Breast epithelium (tissue), 4 donors: ENCODE data around the gene AGRN. TPM values are rescaled to one million over a fixed set of nuclear protein-coding genes. Genes with fewer than 3 reads are reported as not detected.
A peak's percentile ranks its signal among the peaks of the same experiment; 100 is the strongest.

Experiments
- DNase-seq, 2 donors: peaks; one replicate each; pipeline ENCODE4 v3.0.0-alpha.2; 2019; ENCODE audit warnings: low spot score in 2 of 2
- H3K27ac ChIP-seq, 2 donors: fragments of 200-600 bp; sonication (generic) in 1 of 2; one replicate each; pipeline ENCODE4 v1.5.1; 2016 to 2019; ENCODE audit warnings: mild to moderate bottlenecking in 1 of 2
- H3K27me3 ChIP-seq, 2 donors: fragments of 200-600 bp; sonication (generic) in 1 of 2; one replicate each; pipeline versions ENCODE4 v1.5.1 to v1.6.0; 2017 to 2019; ENCODE audit warnings: control low read depth in 1 of 2, mild to moderate bottlenecking in 1 of 2
- H3K36me3 ChIP-seq: fragments of 200-600 bp; one replicate; pipeline ENCODE4 v1.5.1; 2019
- H3K4me1 ChIP-seq, 2 donors: fragments of 200-600 bp; sonication (generic); one replicate each; pipeline ENCODE4 v1.5.1; 2016 to 2019; ENCODE audit warnings: control low read depth in 1 of 2
- H3K4me3 ChIP-seq, 3 donors: fragments of 200-600 bp; sonication (generic); 1 replicate in 2 of 3; 2 replicates in 1 of 3; pipeline ENCODE4 v1.5.1; 2016 to 2019; ENCODE audit warnings: mild to moderate bottlenecking in 3 of 3, moderate library complexity in 2 of 3
- H3K9me3 ChIP-seq, 2 donors: fragments of 200-600 bp; sonication (generic) in 1 of 2; one replicate each; pipeline ENCODE4 v1.5.1; 2016 to 2019; ENCODE audit warnings: control low read depth in 1 of 2
- POLR2A ChIP-seq: fragments of 450-650 bp; IDR thresholded peaks from one replicate; pipeline ENCODE4 v1.6.1; 2016; ENCODE audit warnings: antibody characterized with exemption, mild to moderate bottlenecking, moderate library complexity
- POLR2AphosphoS5 ChIP-seq, 3 donors: sonication (generic); formaldehyde crosslinking; IDR thresholded peaks; one replicate each; pipeline ENCODE4 v1.6.1; 2017; ENCODE audit warnings: antibody characterized with exemption in 3 of 3
- intact Hi-C: fragments of 100-400 bp; cut with DNase I; formaldehyde crosslinking; loops from one replicate; pipeline ENCODE4 v1.15.1; 2023; ENCODE audit warnings: low total_unique reads
- total RNA-seq, 3 donors: library from RNA; depleted of rRNA; stranded (reverse); fragments of >200 nt; gene quantifications; one replicate each; pipeline ENCODE4 v1.1.0, GENCODE V29; 2016
- TF ChIP-seq, protein P1 (sequence below), 3 donors: fragments of 450-650 bp; IDR thresholded peaks; one replicate each; pipeline ENCODE4 v1.5.1; 2016 to 2017; ENCODE audit warnings: antibody characterized with exemption in 3 of 3, mild to moderate bottlenecking in 3 of 3, moderate library complexity in 3 of 3

Gene AGRN
- total RNA-seq, 3 donors from 2014 or later: 9.1 to 37.0 (median 30.5) TPM

DNA sequence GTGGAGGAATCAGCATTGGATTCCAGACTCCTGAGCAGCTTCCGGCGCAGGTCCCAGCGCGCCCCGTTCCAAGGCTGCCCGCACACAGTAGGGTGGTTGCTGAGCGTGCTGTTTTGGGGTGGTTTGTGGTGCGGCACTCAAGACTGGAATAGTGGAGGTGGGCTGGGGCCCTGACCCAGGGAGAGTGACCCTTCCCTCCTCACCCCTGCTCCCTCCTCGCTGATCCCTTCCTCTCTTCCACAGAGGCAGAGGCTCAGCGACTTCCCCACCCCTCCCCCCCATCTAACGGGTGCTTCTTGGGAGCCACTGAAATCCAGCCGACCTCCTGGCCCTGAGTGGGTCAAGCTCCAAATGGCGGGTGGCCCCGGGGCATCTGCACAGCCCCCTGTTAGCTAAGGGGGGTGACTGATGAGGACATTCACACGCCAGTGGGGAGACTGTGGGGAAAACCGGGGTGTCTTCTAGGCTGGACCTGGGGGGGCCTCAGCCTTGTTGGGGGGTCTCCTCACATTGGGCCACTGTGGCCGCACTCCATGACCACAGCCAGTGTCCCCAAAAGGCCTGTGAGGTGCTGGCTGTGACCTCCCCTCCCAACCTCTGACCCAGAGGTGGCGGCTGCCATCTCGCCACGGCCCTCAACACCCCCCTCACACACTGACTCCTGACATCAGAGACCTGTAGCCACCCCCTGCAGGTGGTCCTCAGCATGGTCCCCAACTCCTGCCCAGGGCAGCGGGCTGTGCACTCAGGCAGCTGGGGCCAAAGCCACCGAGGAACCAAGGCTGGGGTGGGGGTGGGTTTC lies 16.1 kb upstream of the AGRN start:
- no peak for TF ChIP-seq POLR2AphosphoS5 (IDR thresholded peaks at IDR 0.05)
- TF ChIP-seq, protein P1, sequence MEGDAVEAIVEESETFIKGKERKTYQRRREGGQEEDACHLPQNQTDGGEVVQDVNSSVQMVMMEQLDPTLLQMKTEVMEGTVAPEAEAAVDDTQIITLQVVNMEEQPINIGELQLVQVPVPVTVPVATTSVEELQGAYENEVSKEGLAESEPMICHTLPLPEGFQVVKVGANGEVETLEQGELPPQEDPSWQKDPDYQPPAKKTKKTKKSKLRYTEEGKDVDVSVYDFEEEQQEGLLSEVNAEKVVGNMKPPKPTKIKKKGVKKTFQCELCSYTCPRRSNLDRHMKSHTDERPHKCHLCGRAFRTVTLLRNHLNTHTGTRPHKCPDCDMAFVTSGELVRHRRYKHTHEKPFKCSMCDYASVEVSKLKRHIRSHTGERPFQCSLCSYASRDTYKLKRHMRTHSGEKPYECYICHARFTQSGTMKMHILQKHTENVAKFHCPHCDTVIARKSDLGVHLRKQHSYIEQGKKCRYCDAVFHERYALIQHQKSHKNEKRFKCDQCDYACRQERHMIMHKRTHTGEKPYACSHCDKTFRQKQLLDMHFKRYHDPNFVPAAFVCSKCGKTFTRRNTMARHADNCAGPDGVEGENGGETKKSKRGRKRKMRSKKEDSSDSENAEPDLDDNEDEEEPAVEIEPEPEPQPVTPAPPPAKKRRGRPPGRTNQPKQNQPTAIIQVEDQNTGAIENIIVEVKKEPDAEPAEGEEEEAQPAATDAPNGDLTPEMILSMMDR (IDR thresholded peaks at IDR 0.05): no peak
- no peak for TF ChIP-seq POLR2A
- Histone ChIP-seq H3K27ac (no peak overlapping the region), H3K27me3 (peaks cover 0 to 4% of the 10 kb centered on the region in 2 donors), H3K9me3 (no peaks in the 10 kb centered on the region), H3K36me3 (no peaks in the 10 kb centered on the region), H3K4me1 (peaks cover 6 to 21% of the 10 kb centered on the region in 2 donors), H3K4me3 (no peak overlapping the region)
- intact Hi-C loops: loop anchor here (5.0 kb wide), 1 partner anchor 1188 kb away; the partner anchor contains the start of gene FAAP20
- no peak for DNase-seq

- no peak for DNase-seq
Measured at GRCh38 chr1:1004420-1004779, 15.5 kb upstream of the AGRN start.

DNA sequence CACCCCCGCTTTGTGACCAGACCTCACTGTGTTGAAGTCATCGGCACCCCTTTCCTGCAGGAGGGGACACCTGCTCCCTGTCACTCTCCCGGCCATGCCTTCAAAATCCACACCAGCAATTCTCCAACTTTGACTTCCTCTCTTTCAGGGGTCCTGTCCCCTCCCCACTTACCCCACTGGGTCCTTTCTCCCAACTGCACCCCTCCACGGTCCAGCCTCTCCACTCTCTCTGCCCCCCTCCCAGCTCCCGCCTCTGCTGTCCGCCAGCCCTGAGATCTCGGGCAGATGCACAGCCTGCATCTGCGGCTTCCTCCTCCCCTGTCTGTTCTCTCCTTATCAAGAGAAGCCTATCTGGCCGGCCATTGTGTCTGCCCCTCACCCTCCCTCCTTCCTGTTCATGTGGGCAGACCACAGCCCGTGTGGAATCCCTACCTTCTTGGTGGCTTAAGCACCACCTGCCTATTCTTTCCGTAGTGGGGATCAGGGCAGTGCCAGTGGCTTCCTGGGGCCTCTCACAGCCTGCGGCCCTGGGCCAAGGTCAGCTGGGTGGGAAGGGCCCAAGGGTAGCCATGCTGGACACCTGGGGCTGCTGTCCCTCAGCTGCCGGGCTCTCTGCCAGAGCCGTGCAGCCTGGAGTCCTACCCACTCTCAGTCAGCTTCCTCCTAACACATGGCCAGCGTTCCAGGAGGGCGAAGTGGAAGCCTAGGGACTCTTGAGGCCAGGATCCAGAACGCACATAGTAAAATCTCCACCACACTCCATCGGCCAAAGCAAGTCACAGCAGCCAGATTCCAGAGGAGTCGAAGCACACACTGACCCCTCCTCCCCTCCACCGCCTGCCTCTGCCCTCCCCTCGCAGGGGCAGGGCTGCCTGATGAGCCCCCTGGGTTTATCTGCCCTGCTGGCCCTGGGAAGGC lies 14.9 kb upstream of the AGRN start:
- H3K27me3 ChIP-seq: peaks cover 0 to 4% of the 10 kb centered on the region in 2 donors
- TF ChIP-seq, protein P1 (IDR thresholded peaks at IDR 0.05): no peak
- TF ChIP-seq POLR2A (no peak), POLR2AphosphoS5 (IDR thresholded peaks at IDR 0.05) (no peak)
- no peak for DNase-seq

More at GRCh38 chr1:1004420-1004779, 15.5 kb upstream of the AGRN start:
- TF ChIP-seq POLR2AphosphoS5 (IDR thresholded peaks at IDR 0.05) (no peak), POLR2A (no peak)
- TF ChIP-seq, protein P1 (IDR thresholded peaks at IDR 0.05): no peak
- H3K36me3 ChIP-seq: no peaks in the 10 kb centered on the region
- peaks cover 1 to 21% of the 10 kb centered on the region in 2 donors for H3K4me1 ChIP-seq
- H3K4me3 ChIP-seq: no peak overlapping the region
- no peak overlapping the region for H3K27ac ChIP-seq
- peaks cover 0 to 4% of the 10 kb centered on the region in 2 donors for H3K27me3 ChIP-seq
- no peaks in the 10 kb centered on the region for H3K9me3 ChIP-seq
- intact Hi-C loops: loop anchor here (5.0 kb wide), 1 partner anchor 1188 kb away; the partner anchor contains the start of gene FAAP20

DNA sequence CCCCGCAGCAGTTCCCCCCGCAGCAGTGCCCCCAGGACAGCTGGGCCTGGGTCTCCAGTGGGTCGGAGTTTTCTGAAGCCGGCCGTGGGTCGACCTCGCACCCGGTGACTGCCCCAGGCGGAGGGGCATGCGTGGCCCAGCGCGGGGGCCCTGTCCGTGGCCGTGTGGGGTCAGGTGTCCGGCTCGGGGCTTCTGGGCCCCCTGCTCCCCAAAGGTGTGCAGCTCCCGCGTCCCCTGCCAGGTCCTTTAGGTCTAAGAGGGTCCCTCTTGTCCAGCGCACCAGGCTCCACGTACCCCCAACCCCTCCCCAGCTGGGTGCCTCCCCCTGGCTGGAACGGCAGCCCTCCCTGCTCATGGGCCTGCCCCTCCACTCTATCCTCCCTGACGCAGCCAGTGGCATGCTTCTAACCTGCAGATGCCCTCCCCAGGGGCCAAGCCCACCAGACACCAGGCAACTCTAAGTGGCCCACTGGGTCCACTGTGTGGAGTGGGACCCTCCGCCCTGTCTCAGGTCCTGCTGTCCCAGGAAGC lies 14.1 kb upstream of the AGRN start:
- TF ChIP-seq POLR2A: no peak
- TF ChIP-seq, protein P1 (IDR thresholded peaks at IDR 0.05): no peak
- TF ChIP-seq POLR2AphosphoS5 (IDR thresholded peaks at IDR 0.05): no peak
- Histone ChIP-seq H3K36me3 (no peaks in the 10 kb centered on the region), H3K4me1 (peaks cover 0 to 13% of the 10 kb centered on the region in 2 donors), H3K27ac (peak overlapping the region in 1 of 2 donors; percentile 0), H3K27me3 (peaks cover 0 to 4% of the 10 kb centered on the region in 2 donors), H3K9me3 (no peaks in the 10 kb centered on the region), H3K4me3 (no peak overlapping the region)
- DNase-seq: no peak
- intact Hi-C loops: no loop called here

More for the DNA sequence above, 14.9 kb upstream of the AGRN start:
- H3K4me3 ChIP-seq: no peak overlapping the region
- H3K27ac ChIP-seq: peak overlapping the region in 1 of 2 donors; percentile 1
- no peaks in the 10 kb centered on the region for H3K9me3 ChIP-seq
- intact Hi-C loops: loop anchor here (5.0 kb wide), 1 partner anchor 1187 kb away; the partner anchor contains the start of gene FAAP20
- peaks cover 0 to 19% of the 10 kb centered on the region in 2 donors for H3K4me1 ChIP-seq
- no peaks in the 10 kb centered on the region for H3K36me3 ChIP-seq
